GM12864 (cell line): Measurements from ENCODE around the gene B3GAT3.

Source experiments
- DNase-seq: peaks from one replicate; pipeline ENCODE4 v3.0.0-alpha.2; 2011; ENCODE audit warnings: low read depth
- H3K4me3 ChIP-seq: 2 replicates; pipeline ENCODE4 v1.5.1; 2011; ENCODE audit warnings: mild to moderate bottlenecking, low read depth, low read length, control low read depth
- TF ChIP-seq, protein P1 (sequence below): IDR thresholded peaks from 2 replicates; pipeline ENCODE4 v1.5.1; 2011; ENCODE audit warnings: low read depth, mild to moderate bottlenecking, moderate library complexity, low read length, control low read depth, inconsistent platforms; ENCODE audit errors: missing control alignments

The B3GAT3 gene

DNA sequence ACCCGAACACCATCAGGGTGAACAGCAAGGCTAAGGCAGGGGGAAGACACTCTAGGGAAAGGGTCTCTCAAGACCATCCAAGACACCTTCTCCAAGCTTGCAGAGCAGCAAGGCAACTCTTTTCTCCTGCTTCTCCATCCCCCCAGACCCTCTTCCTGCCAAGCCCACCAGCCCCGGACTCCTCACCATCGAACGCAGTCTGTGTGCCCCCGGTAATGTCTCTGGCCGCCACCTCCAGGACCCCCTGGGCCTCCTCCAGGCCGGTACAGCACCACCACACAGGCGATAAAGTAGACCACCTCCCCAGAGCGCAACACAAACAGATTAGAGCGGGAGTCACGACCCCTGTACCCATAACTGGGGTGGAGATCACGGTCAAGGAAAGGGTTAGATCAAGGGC lies 13.0 kb downstream of the B3GAT3 start:
- H3K4me3 ChIP-seq: no peak overlapping the region
- no peak for DNase-seq
- TF ChIP-seq, protein P1, sequence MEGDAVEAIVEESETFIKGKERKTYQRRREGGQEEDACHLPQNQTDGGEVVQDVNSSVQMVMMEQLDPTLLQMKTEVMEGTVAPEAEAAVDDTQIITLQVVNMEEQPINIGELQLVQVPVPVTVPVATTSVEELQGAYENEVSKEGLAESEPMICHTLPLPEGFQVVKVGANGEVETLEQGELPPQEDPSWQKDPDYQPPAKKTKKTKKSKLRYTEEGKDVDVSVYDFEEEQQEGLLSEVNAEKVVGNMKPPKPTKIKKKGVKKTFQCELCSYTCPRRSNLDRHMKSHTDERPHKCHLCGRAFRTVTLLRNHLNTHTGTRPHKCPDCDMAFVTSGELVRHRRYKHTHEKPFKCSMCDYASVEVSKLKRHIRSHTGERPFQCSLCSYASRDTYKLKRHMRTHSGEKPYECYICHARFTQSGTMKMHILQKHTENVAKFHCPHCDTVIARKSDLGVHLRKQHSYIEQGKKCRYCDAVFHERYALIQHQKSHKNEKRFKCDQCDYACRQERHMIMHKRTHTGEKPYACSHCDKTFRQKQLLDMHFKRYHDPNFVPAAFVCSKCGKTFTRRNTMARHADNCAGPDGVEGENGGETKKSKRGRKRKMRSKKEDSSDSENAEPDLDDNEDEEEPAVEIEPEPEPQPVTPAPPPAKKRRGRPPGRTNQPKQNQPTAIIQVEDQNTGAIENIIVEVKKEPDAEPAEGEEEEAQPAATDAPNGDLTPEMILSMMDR: no peak

DNA sequence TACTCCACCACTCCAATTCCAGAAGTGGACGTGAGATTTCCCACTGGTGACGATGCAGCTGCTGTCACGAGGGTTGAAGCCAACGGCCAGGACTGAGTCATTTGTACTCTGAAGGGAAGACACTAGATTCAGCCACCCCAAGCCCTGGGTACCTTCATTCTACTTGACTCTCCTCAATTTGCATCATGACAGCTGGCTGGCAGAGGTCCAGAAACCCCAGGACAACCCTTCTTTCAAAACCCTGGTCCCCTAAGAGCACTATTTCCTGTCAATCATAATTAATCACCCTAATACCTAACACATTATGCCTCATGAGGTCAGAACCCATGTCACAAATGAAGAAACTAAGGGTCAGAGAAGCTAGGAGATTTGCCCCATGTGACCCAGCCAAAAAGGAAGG lies 14.1 kb downstream of the B3GAT3 start:
- no peak for DNase-seq
- TF ChIP-seq, protein P1: no peak
- H3K4me3 ChIP-seq: no peak overlapping the region

DNA sequence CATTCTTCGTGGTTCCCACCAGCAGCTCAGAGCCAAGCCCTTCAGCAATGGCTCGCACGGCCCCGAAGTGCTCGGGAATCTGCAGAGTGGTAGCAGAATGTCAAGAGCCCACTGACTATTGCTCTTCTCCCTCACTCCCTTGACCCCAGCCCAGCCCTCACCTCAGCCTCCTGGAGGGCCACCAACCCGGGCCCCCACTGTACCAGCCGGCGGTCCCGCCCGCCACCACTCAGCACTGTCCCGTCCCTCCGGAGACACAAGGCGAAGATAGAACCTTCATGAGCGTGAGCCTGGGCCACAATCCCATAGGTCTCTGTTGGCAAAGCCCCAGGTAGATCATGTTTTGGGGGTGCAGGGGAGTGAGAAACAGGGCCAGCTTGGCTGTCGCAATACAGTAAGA lies 15.9 kb downstream of the B3GAT3 start:
- no peak overlapping the region for H3K4me3 ChIP-seq
- DNase-seq: no peak
- TF ChIP-seq, protein P1: no peak

DNA sequence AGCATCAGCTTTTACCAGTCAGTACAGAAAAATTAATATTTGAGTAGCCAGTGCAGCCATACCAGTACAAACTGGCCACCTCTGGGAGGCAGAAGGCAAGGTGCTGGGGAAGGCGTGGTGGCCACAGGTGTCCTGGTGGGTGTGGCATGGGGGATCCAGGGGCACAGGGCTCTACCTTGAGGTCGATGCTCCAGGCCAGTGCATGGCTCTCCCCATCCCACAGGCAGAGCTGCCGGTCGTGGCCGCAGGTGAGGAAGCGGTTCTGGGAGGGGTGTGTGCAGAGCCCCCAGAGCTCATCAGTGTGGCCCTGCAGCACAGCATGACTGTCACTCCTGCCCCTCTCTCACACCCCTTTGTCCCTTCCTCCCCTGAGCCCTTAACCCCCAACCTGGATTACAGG lies 16.3 kb downstream of the B3GAT3 start:
- TF ChIP-seq, protein P1: no peak
- no peak overlapping the region for H3K4me3 ChIP-seq
- DNase-seq: no peak

DNA sequence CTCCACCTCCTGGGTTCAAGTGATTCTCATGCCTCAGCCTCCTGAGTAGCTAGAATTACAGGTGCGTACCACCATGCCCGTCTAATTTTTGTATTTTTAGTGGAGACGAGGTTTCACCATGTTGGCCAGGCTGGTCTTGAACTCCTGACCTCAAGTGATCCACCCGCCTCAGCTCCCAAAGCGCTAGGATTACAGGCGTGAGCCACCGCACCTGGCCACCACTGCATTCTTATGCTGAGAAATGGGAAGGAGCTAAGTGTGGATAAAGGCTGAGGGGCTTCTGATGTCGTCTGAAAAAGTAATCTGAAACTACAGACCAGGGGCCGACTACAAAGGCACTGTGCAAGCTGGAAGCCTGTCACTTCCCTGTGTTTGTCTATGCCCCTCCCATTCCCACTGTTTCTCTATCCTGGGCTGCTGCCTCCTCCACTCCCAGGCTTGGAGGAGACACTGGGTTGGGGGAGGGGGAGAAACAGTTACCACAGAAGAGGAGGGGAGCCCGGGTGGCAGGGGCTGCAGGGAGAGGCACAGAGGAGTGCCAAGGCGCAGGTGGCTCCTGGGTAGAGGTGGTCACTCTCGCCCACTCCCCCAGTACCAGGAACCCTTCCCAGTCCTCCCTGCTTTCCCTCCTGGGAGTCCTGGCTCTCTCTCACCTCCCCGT lies 17.2 kb downstream of the B3GAT3 start:
- no peak for DNase-seq
- TF ChIP-seq, protein P1: no peak
- H3K4me3 ChIP-seq: no peak overlapping the region

DNA sequence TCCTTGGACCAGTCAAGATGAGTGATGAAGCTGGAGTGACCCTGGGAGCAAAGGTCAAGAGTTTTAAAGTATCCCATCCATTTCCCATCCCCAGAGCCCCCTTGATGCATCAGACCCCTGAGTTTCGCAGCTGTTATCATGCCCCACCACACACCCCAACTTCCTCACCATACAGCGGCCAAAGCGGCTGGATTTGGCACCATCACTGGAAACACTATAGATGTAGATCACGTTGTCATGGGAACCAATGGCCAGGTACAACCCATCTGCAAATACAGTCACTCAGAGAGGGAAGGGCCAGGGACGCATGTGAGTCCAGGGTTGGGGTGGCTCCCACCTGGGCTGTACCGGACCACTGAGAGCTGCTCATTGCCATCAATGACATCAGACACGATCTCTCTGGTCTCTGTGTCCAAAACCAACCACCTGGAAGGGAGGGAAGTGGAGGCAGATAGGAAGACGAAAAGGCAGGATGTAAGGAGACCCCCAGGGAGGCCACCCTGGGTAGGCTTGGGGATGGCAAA lies 17.9 kb downstream of the B3GAT3 start:
- TF ChIP-seq, protein P1: no peak
- no peak for DNase-seq
- H3K4me3 ChIP-seq: no peak overlapping the region

DNA sequence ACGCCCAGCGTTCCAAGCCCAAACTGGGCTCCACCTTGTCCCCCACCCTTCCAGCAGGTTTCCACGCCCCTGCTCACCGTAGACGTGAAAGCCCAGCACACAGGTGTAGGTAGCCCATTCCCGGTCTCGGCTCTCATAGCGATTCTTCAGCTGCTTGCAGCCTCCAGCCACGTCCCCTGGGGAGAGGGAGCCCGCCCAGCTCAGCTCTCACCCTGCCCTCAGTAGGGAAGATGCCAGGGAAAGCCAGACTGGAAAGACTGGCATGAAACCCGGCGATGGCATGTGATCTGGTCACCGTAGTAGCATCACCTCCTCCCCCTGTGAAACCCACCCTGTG lies 18.7 kb downstream of the B3GAT3 start:
- H3K4me3 ChIP-seq: no peak overlapping the region
- TF ChIP-seq, protein P1: no peak
- DNase-seq: no peak
